Measurements from ENCODE around the gene SHH. TPM values are rescaled to one million over a fixed set of nuclear protein-coding genes. Genes with fewer than 3 reads are reported as not detected.

SHH gene
- total and polyA plus RNA-seq, 2 of the 4 experiments (the other 2 are of a cell fraction), result under 0.01 to 0.03 TPM

DNA sequence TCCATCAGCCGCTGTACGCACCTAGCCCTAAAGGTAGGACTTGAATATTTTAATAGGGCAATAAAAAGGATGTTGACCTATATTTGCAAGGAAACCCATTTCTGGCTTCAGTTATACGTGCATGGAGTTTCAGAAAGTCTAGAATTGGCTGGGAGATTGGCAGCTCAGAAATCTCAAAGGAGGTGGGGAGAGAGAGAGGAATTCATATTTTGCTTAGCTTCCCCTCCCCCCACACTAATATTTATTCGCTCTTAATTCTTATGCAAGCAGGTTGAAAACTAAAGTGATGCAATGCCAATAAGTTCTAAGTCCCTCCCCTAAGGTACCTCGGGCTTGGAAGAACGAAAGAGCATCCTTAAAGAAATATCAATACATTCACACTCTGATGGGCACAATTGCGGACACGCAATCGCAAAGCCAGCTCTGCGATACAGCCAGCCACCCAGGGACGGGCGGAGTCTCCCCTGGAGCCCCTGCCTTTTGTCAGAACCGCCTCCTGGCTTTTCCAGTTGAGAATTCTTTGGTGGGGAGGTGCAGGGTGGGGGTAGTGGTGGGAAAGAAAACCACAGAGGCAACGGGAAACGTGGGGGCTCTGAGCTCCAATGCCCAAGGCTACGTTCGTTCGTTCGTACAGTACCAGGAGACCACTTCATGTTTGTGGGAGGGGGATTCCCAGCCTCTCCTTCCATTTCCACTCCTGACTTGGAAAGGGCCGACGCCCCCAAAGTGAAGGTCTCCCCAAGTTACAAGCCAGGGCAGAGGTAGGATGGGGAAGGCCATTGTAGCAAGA is 1.3 kb downstream of the SHH start:
- Histone ChIP-seq H3K4ac (ENCODE audit: low read depth, low read length) (no peak overlapping the region), H2AK9ac (replicated peaks; ENCODE audit: low read depth, low read length, poor library complexity) (peak overlapping the region; percentile 79), H3K4me2 (ENCODE audit: low read depth, low read length) (no peak overlapping the region), H3K9me1 (ENCODE audit: insufficient read depth, low read length) (no peaks in the 10 kb centered on the region), H2BK5ac (ENCODE audit: low read depth, low read length, poor library complexity, severe bottlenecking) (no peak overlapping the region), H3K56ac (ENCODE audit: extremely low read depth, insufficient read depth, low read length) (no peak overlapping the region), H3K9me3 (ENCODE audit: control insufficient read depth, insufficient read depth, low read length) (no peaks in the 10 kb centered on the region), H3K27me3 (ENCODE audit: control insufficient read depth, insufficient read depth, low read length) (peaks cover 81% of the 10 kb centered on the region), H3K4me1 (ENCODE audit: control insufficient read depth, insufficient read depth, low read length) (no peaks in the 10 kb centered on the region), H3K36me3 (ENCODE audit: control insufficient read depth, insufficient read depth, low read length) (no peaks in the 10 kb centered on the region), H3K18ac (ENCODE audit: low read depth, low read length) (no peak overlapping the region), H3K23ac (ENCODE audit: low read depth, low read length) (no peak overlapping the region), H4K20me1 (ENCODE audit: insufficient read depth, low read length) (no peaks in the 10 kb centered on the region; the same call in 1 of the 2 replicates), H3K4me3 (ENCODE audit: insufficient read depth, low read depth, low read length) (no peak overlapping the region), H4K5ac (ENCODE audit: low read depth, low read length) (no peak overlapping the region), H3K27ac (ENCODE audit: insufficient read depth, low read length) (no peak overlapping the region), H4K8ac (ENCODE audit: low read depth in 2 of 2, low read length in 2 of 2) (no peak overlapping the region), H2AFZ (replicated peaks; ENCODE audit: low read length, poor library complexity) (no peak overlapping the region), H2BK15ac (ENCODE audit: low read depth, low read length) (no peak overlapping the region; the same call in 2 of the 3 replicates), H2BK120ac (ENCODE audit: low read depth, low read length) (no peak overlapping the region), H2BK20ac (ENCODE audit: low read depth, low read length) (no peak overlapping the region), H3K9ac (ENCODE audit: low read depth, low read length) (no peak overlapping the region), H3K14ac (replicated peaks; ENCODE audit: low read depth, low read length) (no peak overlapping the region), H4K91ac (ENCODE audit: insufficient read depth, low read depth, low read length) (no peak overlapping the region), H3K79me1 (ENCODE audit: low read depth in 1 of 2, low read length in 2 of 2) (no peaks in the 10 kb centered on the region), H2AK5ac (ENCODE audit: low read depth, low read length) (no peak overlapping the region)
- dilution Hi-C loops (cut with HindIII; ENCODE audit: low sequenced_read_pairs, unreplicated experiment) (no loop called here), in situ Hi-C loops (cut with MboI; ENCODE audit: low sequenced_read_pairs) (loop anchor here (10.0 to 25.0 kb wide), 2 partner anchors 664 to 826 kb away; partner anchors contain the start of gene RNF32), intact Hi-C loops (cut with micrococcal nuclease) (no loop called here)
- CTCF ChIA-PET, result interaction anchor here (1.2 kb wide), 1 partner anchor 1006 kb away, joined by 3 read pairs; no protein-coding TSS in a partner anchor
- BruUV-seq (replicated peaks), result no TSS peak
- no peak for ATAC-seq (ENCODE audit: low read depth)
- DNase-seq, result no peak
- TF ChIP-seq RCOR1 (IDR thresholded peaks at IDR 0.05; ENCODE audit: insufficient replicate concordance, low read length) (no peak), CEBPB (IDR thresholded peaks at IDR 0.05; ENCODE audit: low read depth, low read length) (0 out of 2 replicates have a peak, but pooled peaks have one; percentile 20)
- WGBS, 2 experiments (ENCODE audit: extremely low coverage in 2 of 2, insufficient read length in 1 of 2), result 10% methylated on average over 2 of the region's 21 CpGs; no CpG with 5 or more reads in 1 of the 2 experiments
- POLR2A ChIA-PET (ENCODE audit: unreplicated experiment), result no interaction called here
